HepG2 (cell line): ENCODE results near the gene RMRP. TPM values are rescaled to one million over a fixed set of nuclear protein-coding genes. Genes with fewer than 3 reads are reported as not detected.

Source experiments
- EP300 ChIP-seq, 3 experiments: sonication (generic) in 1 of 3; formaldehyde crosslinking in 1 of 3; IDR thresholded peaks; 2 replicates each; pipeline versions ENCODE4 v1.5.1 to v1.6.1; 2011 to 2020; ENCODE audit warnings: low read depth in 2 of 3, low read length in 2 of 3, borderline replicate concordance in 1 of 3, improper control_type of control experiment in 1 of 3, mild to moderate bottlenecking in 1 of 3, missing genetic modification reagents in 1 of 3, moderate library complexity in 1 of 3
- FIP1L1 ChIP-seq: fragments of 200-400 bp; formaldehyde crosslinking; IDR thresholded peaks from 2 replicates; pipeline ENCODE4 v1.6.1; 2018; ENCODE audit warnings: low read depth, mild to moderate bottlenecking, low read length, moderate library complexity, borderline replicate concordance; ENCODE audit not compliant: insufficient read depth
- FOXC1 ChIP-seq: sonication (generic); formaldehyde crosslinking; IDR thresholded peaks from 2 replicates; pipeline ENCODE4 v1.8.0; 2022; ENCODE audit warnings: mild to moderate bottlenecking, missing genetic modification reagents, borderline replicate concordance
- KMT2A ChIP-seq: sonication (generic); formaldehyde crosslinking; IDR thresholded peaks from 2 replicates; pipeline ENCODE4 v1.4.0; 2020; ENCODE audit warnings: missing genetic modification reagents
- MATR3 ChIP-seq: sonication (generic); formaldehyde crosslinking; IDR thresholded peaks from 2 replicates; pipeline ENCODE4 v1.4.0; 2020; ENCODE audit warnings: missing genetic modification reagents
- NFYB ChIP-seq: sonication (generic); formaldehyde crosslinking; IDR thresholded peaks from 2 replicates; pipeline ENCODE4 v1.4.0; 2020; ENCODE audit warnings: missing genetic modification reagents
- ONECUT2 ChIP-seq: sonication (generic); formaldehyde crosslinking; IDR thresholded peaks from 2 replicates; pipeline ENCODE4 v1.4.0; 2020; ENCODE audit warnings: missing genetic modification reagents
- RCOR2 ChIP-seq: IDR thresholded peaks from 2 replicates; pipeline ENCODE4 v1.6.1; 2016; ENCODE audit warnings: missing biosample characterization, missing genetic modification reagents
- SCMH1 ChIP-seq: sonication (generic); formaldehyde crosslinking; IDR thresholded peaks from 2 replicates; pipeline ENCODE4 v1.9.0; 2021; ENCODE audit warnings: missing genetic modification reagents, mild to moderate bottlenecking, borderline replicate concordance
- SP2 ChIP-seq: sonication (generic); formaldehyde crosslinking; IDR thresholded peaks from 2 replicates; pipeline ENCODE4 v1.5.1; 2020; ENCODE audit warnings: mild to moderate bottlenecking, missing genetic modification reagents
- U2AF1 ChIP-seq: fragments of 200-400 bp; formaldehyde crosslinking; optimal IDR thresholded peaks from 2 replicates; pipeline ENCODE3; 2017; ENCODE audit warnings: mild to moderate bottlenecking, low read depth, low read length
- ZBTB1 ChIP-seq: sonication (generic); formaldehyde crosslinking; IDR thresholded peaks from 2 replicates; pipeline ENCODE4 v1.4.0; 2020; ENCODE audit warnings: missing genetic modification reagents, borderline replicate concordance
- ZNF30 ChIP-seq: sonication (generic); formaldehyde crosslinking; IDR thresholded peaks from 2 replicates; pipeline ENCODE4 v1.5.0; 2020; ENCODE audit warnings: mild to moderate bottlenecking, missing genetic modification reagents
- ZNF451 ChIP-seq: sonication (generic); formaldehyde crosslinking; IDR thresholded peaks from 2 replicates; pipeline ENCODE4 v1.5.0; 2020; ENCODE audit warnings: mild to moderate bottlenecking, missing genetic modification reagents
- ZNF605 ChIP-seq: sonication (generic); formaldehyde crosslinking; IDR thresholded peaks from 2 replicates; pipeline ENCODE4 v1.8.0; 2022; ENCODE audit warnings: mild to moderate bottlenecking, missing genetic modification reagents
- ZNF607 ChIP-seq: sonication (generic); formaldehyde crosslinking; IDR thresholded peaks from 2 replicates; pipeline ENCODE4 v1.5.1; 2020; ENCODE audit warnings: missing genetic modification reagents, mild to moderate bottlenecking, borderline replicate concordance
- ZNF841 ChIP-seq: sonication (generic); formaldehyde crosslinking; IDR thresholded peaks from 2 replicates; pipeline ENCODE4 v1.8.1; 2023; ENCODE audit warnings: missing genetic modification reagents, borderline replicate concordance
- polyA plus RNA-seq, 8 experiments: library from polyadenylated mRNA; depleted of rRNA in 3 of 8; stranded (reverse) in 7 of 8; unstranded in 1 of 8; fragments of >200 nt; fragmentation: Illumina TruSeq in 4 of 8; extraction: Trizol in 4 of 8; gene quantifications; 2 replicates each; pipeline versions ENCODE4 v1.2.1 to v1.2.3, GENCODE V29; 2011 to 2016; ENCODE audit warnings: low read depth in 4 of 8, missing spikeins in 1 of 8, mixed read lengths in 1 of 8; ENCODE audit not compliant: insufficient read depth in 1 of 8
- total RNA-seq, 5 experiments: library from RNA; depleted of rRNA; stranded (reverse); fragments of >200 nt; fragmentation: Illumina TruSeq; extraction: Trizol; gene quantifications; 2 replicates each; pipeline ENCODE4 v1.2.3, GENCODE V29; 2016; ENCODE audit warnings: low read depth in 1 of 5
- TF ChIP-seq, protein P1 (sequence below): sonication (generic); formaldehyde crosslinking; IDR thresholded peaks from 2 replicates; pipeline ENCODE4 v1.8.0; 2022; ENCODE audit warnings: missing genetic modification reagents, mild to moderate bottlenecking, inconsistent platforms, borderline replicate concordance
- TF ChIP-seq, protein P2 (sequence below): sonication (generic); formaldehyde crosslinking; IDR thresholded peaks from 2 replicates; pipeline ENCODE4 v1.4.0; 2020; ENCODE audit warnings: mild to moderate bottlenecking, missing genetic modification reagents, borderline replicate concordance
- TF ChIP-seq, protein P3 (sequence below): sonication (generic); formaldehyde crosslinking; IDR thresholded peaks from 2 replicates; pipeline ENCODE4 v1.5.0; 2020; ENCODE audit warnings: mild to moderate bottlenecking, missing genetic modification reagents, moderate library complexity
- TF ChIP-seq, protein P4 (sequence below): sonication (generic); formaldehyde crosslinking; conservative IDR thresholded peaks from 2 replicates; pipeline ENCODE4 v1.4.0; 2020; ENCODE audit warnings: mild to moderate bottlenecking, missing genetic modification reagents, moderate library complexity

Gene RMRP
- total and polyA plus RNA-seq, 2 of the 13 experiments (the other 11 are each of a cell fraction or from before 2014, with no cell fraction given) = 51.4 to 4,025 TPM

DNA sequence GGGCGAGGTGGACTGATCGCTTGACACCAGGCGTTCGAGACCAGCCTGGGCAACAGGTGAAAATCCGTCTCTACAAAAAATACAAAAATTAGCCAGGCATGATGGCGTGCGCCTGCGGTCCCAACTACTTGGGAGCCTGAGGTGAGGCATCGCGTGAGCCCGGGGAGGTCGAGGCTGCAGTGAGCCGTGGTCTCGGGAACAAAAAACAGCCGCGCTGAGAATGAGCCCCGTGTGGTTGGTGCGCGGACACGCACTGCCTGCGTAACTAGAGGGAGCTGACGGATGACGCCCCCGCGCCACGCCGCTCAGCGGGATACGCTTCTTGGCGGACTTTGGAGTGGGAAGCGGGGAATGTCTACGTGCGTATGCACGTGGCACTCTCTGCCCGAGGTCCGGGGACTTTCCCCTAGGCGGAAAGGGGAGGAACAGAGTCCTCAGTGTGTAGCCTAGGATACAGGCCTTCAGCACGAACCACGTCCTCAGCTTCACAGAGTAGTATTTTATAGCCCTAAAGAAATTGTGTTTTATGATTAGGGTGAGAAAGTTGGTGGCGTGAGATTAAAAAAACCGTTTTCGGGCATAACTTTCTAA is at the start of gene RMRP (continued):
- TF ChIP-seq, protein P1, sequence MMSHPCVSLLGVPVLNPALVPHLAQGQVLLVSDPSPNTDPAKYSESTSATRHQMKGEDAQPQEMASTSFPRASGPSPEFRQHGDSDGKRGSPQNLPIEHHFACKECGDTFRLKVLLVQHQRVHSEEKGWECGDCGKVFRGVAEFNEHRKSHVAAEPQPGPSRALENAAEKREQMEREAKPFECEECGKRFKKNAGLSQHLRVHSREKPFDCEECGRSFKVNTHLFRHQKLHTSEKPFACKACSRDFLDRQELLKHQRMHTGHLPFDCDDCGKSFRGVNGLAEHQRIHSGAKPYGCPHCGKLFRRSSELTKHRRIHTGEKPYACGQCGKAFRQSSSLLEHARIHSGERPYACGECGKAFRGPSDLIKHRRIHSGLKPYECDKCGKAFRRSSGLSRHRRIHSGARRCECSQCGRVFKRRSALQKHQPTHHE = peak; percentile 90
- TF ChIP-seq U2AF1 = no peak
- TF ChIP-seq, protein P2, sequence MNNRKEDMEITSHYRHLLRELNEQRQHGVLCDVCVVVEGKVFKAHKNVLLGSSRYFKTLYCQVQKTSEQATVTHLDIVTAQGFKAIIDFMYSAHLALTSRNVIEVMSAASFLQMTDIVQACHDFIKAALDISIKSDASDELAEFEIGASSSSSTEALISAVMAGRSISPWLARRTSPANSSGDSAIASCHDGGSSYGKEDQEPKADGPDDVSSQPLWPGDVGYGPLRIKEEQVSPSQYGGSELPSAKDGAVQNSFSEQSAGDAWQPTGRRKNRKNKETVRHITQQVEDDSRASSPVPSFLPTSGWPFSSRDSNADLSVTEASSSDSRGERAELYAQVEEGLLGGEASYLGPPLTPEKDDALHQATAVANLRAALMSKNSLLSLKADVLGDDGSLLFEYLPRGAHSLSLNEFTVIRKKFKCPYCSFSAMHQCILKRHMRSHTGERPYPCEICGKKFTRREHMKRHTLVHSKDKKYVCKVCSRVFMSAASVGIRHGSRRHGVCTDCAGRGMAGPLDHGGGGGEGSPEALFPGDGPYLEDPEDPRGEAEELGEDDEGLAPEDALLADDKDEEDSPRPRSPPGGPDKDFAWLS (CRISPR knock-in tag) = no peak
- TF ChIP-seq, protein P3, sequence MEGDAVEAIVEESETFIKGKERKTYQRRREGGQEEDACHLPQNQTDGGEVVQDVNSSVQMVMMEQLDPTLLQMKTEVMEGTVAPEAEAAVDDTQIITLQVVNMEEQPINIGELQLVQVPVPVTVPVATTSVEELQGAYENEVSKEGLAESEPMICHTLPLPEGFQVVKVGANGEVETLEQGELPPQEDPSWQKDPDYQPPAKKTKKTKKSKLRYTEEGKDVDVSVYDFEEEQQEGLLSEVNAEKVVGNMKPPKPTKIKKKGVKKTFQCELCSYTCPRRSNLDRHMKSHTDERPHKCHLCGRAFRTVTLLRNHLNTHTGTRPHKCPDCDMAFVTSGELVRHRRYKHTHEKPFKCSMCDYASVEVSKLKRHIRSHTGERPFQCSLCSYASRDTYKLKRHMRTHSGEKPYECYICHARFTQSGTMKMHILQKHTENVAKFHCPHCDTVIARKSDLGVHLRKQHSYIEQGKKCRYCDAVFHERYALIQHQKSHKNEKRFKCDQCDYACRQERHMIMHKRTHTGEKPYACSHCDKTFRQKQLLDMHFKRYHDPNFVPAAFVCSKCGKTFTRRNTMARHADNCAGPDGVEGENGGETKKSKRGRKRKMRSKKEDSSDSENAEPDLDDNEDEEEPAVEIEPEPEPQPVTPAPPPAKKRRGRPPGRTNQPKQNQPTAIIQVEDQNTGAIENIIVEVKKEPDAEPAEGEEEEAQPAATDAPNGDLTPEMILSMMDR = peak; percentile 65
- TF ChIP-seq, protein P4, sequence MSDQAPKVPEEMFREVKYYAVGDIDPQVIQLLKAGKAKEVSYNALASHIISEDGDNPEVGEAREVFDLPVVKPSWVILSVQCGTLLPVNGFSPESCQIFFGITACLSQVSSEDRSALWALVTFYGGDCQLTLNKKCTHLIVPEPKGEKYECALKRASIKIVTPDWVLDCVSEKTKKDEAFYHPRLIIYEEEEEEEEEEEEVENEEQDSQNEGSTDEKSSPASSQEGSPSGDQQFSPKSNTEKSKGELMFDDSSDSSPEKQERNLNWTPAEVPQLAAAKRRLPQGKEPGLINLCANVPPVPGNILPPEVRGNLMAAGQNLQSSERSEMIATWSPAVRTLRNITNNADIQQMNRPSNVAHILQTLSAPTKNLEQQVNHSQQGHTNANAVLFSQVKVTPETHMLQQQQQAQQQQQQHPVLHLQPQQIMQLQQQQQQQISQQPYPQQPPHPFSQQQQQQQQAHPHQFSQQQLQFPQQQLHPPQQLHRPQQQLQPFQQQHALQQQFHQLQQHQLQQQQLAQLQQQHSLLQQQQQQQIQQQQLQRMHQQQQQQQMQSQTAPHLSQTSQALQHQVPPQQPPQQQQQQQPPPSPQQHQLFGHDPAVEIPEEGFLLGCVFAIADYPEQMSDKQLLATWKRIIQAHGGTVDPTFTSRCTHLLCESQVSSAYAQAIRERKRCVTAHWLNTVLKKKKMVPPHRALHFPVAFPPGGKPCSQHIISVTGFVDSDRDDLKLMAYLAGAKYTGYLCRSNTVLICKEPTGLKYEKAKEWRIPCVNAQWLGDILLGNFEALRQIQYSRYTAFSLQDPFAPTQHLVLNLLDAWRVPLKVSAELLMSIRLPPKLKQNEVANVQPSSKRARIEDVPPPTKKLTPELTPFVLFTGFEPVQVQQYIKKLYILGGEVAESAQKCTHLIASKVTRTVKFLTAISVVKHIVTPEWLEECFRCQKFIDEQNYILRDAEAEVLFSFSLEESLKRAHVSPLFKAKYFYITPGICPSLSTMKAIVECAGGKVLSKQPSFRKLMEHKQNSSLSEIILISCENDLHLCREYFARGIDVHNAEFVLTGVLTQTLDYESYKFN (CRISPR knock-in tag) = peak; percentile 82
- peak; percentile 73 for TF ChIP-seq ZBTB1 (CRISPR knock-in tag)
- peak; percentile 61; the same call in 1 of the 2 replicates for TF ChIP-seq ONECUT2 (CRISPR knock-in tag)
- TF ChIP-seq NFYB = peak; percentile 43
- TF ChIP-seq KMT2A (CRISPR knock-in tag) = peak; percentile 29; the same call in 1 of the 2 replicates
- TF ChIP-seq FOXC1 (CRISPR knock-in tag) = 0 out of 2 replicates have a peak, but pooled peaks have one; percentile 64
- TF ChIP-seq SP2 (CRISPR knock-in tag) = peak; percentile 53; the same call in 1 of the 2 replicates
- TF ChIP-seq ZNF30 (CRISPR knock-in tag) = no peak
- peak; percentile 98 for TF ChIP-seq ZNF607 (CRISPR knock-in tag)
- no peak for TF ChIP-seq MATR3
- no peak for TF ChIP-seq FIP1L1
- peak; percentile 54; the same call in 1 of the 2 replicates for TF ChIP-seq ZNF841 (CRISPR knock-in tag)
- TF ChIP-seq RCOR2 (CRISPR knock-in tag) = peak; percentile 78
- peak; percentile 65; the same call in 1 of the 2 replicates for TF ChIP-seq ZNF451 (CRISPR knock-in tag)
- peak in 1 of 2 experiments; percentile 57; a peak in 3 of 4 replicates for TF ChIP-seq EP300 (IDR thresholded peaks at IDR 0.05; ENCODE audit: low read depth in 2 of 2, low read length in 2 of 2)
- TF ChIP-seq EP300 (CRISPR knock-in tag; IDR thresholded peaks at IDR 0.05; ENCODE audit: borderline replicate concordance) = peak; percentile 57; the same call in 1 of the 2 replicates
- TF ChIP-seq SCMH1 (CRISPR knock-in tag) = no peak
- peak; percentile 97 for TF ChIP-seq ZNF605 (CRISPR knock-in tag)
